Endothelial cell (in vitro differentiated cells): ENCODE measurements around the gene STARD10. TPM values are rescaled to one million over a fixed set of nuclear protein-coding genes. Genes with fewer than 3 reads are reported as not detected.

Experiments used
- DNase-seq: peaks from one replicate; pipeline ENCODE4 v3.0.0; 2021; ENCODE audit warnings: low spot score
- H3K27ac Mint-ChIP-seq: one replicate; pipeline ENCODE4 v1.8.0; 2021; ENCODE audit warnings: mixed read lengths, inconsistent platforms; ENCODE audit not compliant: unreplicated experiment
- H3K27me3 Mint-ChIP-seq: one replicate; pipeline ENCODE4 v1.8.0; 2021; ENCODE audit warnings: mild to moderate bottlenecking, moderate library complexity, mixed read lengths, inconsistent platforms; ENCODE audit not compliant: unreplicated experiment
- H3K36me3 Mint-ChIP-seq: one replicate; pipeline ENCODE4 v1.8.0; 2021; ENCODE audit warnings: mild to moderate bottlenecking, low read depth, mixed read lengths, inconsistent platforms; ENCODE audit not compliant: unreplicated experiment
- H3K4me1 Mint-ChIP-seq: one replicate; pipeline ENCODE4 v1.8.0; 2021; ENCODE audit warnings: mild to moderate bottlenecking, mixed read lengths, inconsistent platforms; ENCODE audit not compliant: unreplicated experiment
- H3K4me3 Mint-ChIP-seq: one replicate; pipeline ENCODE4 v1.8.0; 2021; ENCODE audit warnings: mild to moderate bottlenecking, mixed read lengths, inconsistent platforms; ENCODE audit not compliant: unreplicated experiment
- H3K9me3 Mint-ChIP-seq: one replicate; pipeline ENCODE4 v1.8.0; 2021; ENCODE audit warnings: mixed read lengths, inconsistent platforms; ENCODE audit not compliant: unreplicated experiment
- CTCF ChIP-seq: fragments of 200-600 bp; sonication (generic); IDR thresholded peaks from one replicate; pipeline ENCODE4 v1.5.0; 2021; ENCODE audit warnings: antibody characterized with exemption; ENCODE audit not compliant: unreplicated experiment
- total RNA-seq: library from RNA; stranded (reverse); fragmentation: NEBNext Ultra II Directional; extraction: Animal tissue kit (Norgen Biotek cat#: 25700); gene quantifications from one replicate; pipeline ENCODE4 v1.2.1, GENCODE V29; 2021; ENCODE audit not compliant: unreplicated experiment

The STARD10 gene
- total RNA-seq, 1 donor from 2014 or later, result 13.4 TPM

GRCh38 chr11:72789493-72790131, 4.2 kb downstream of the STARD10 start:
- Mint-ChIP-seq H3K4me3 (no peak overlapping the region), H3K4me1 (peaks cover 8% of the 10 kb centered on the region), H3K9me3 (no peaks in the 10 kb centered on the region), H3K27me3 (peaks cover 14% of the 10 kb centered on the region), H3K36me3 (no peaks in the 10 kb centered on the region), H3K27ac (no peak overlapping the region)
- TF ChIP-seq CTCF, result no peak
- no peak for DNase-seq

GRCh38 chr11:72788241-72788640, 5.6 kb downstream of the STARD10 start:
- Mint-ChIP-seq H3K36me3 (no peaks in the 10 kb centered on the region), H3K4me3 (no peak overlapping the region), H3K27me3 (peaks cover 10% of the 10 kb centered on the region), H3K27ac (no peak overlapping the region), H3K9me3 (no peaks in the 10 kb centered on the region), H3K4me1 (peaks cover 2% of the 10 kb centered on the region)
- no peak for DNase-seq
- no peak for TF ChIP-seq CTCF

- Mint-ChIP-seq H3K27me3 (peaks cover 9% of the 10 kb centered on the region), H3K4me3 (no peak overlapping the region), H3K36me3 (no peaks in the 10 kb centered on the region), H3K4me1 (peaks cover 6% of the 10 kb centered on the region), H3K27ac (no peak overlapping the region), H3K9me3 (no peaks in the 10 kb centered on the region)
- no peak for DNase-seq
- no peak for TF ChIP-seq CTCF
These were observed 6.4 kb downstream of the STARD10 start for GRCh38 chr11:72787216-72788104.

- Mint-ChIP-seq H3K4me1 (peaks cover 13% of the 10 kb centered on the region), H3K4me3 (no peak overlapping the region), H3K36me3 (no peaks in the 10 kb centered on the region), H3K9me3 (no peaks in the 10 kb centered on the region), H3K27ac (no peak overlapping the region), H3K27me3 (peaks cover 9% of the 10 kb centered on the region)
- no peak for TF ChIP-seq CTCF
- no peak for DNase-seq
These were observed 7.3 kb downstream of the STARD10 start for GRCh38 chr11:72786305-72787215.
